Subcutaneous abdominal adipose tissue (tissue), 5 donors: ENCODE measurements around the gene SYTL4.
A peak's percentile ranks its signal among the peaks of the same experiment; 100 is the strongest.

Experiments used
- H3K27ac ChIP-seq: one replicate; pipeline ENCODE4 v1.7.0; 2013; ENCODE audit warnings: low read depth, mild to moderate bottlenecking, inconsistent platforms, low read length, moderate library complexity
- H3K27me3 ChIP-seq, 5 donors: one replicate each; pipeline ENCODE4 v1.7.0; 2013; ENCODE audit warnings: low read length in 5 of 5, inconsistent platforms in 1 of 5; ENCODE audit not compliant: control insufficient read depth in 5 of 5, insufficient read depth in 4 of 5
- H3K36me3 ChIP-seq, 5 donors: one replicate each; pipeline ENCODE4 v1.7.0; 2013; ENCODE audit warnings: low read length in 5 of 5; ENCODE audit not compliant: control insufficient read depth in 5 of 5, insufficient read depth in 5 of 5
- H3K4me1 ChIP-seq, 5 donors: one replicate each; pipeline ENCODE4 v1.7.0; 2013; ENCODE audit warnings: low read length in 5 of 5, mild to moderate bottlenecking in 3 of 5, moderate library complexity in 1 of 5; ENCODE audit not compliant: control insufficient read depth in 5 of 5, insufficient read depth in 5 of 5
- H3K4me3 ChIP-seq, 5 donors: one replicate each; pipeline ENCODE4 v1.7.0; 2013; ENCODE audit warnings: low read length in 5 of 5, low read depth in 1 of 5
- H3K9ac ChIP-seq, 5 donors: one replicate each; pipeline ENCODE4 v1.7.0; 2013; ENCODE audit warnings: low read length in 5 of 5, mild to moderate bottlenecking in 4 of 5, moderate library complexity in 3 of 5
- H3K9me3 ChIP-seq, 5 donors: one replicate each; pipeline ENCODE4 v1.7.0; 2013; ENCODE audit warnings: low read length in 5 of 5; ENCODE audit not compliant: control insufficient read depth in 5 of 5
- donor health status: healthy.
- donor health status: healthy.
- donor health status: healthy.
- donor health status: healthy.
- donor health status: healthy.

The SYTL4 gene

GRCh38 chrX:100677611-100678181 is 54.2 kb downstream of the SYTL4 start:
- H3K9ac ChIP-seq = no peak overlapping the region
- peaks cover 0 to 10% (median 7%) of the 10 kb centered on the region in 5 donors for H3K27me3 ChIP-seq
- peak overlapping the region; percentile 1 for H3K27ac ChIP-seq

GRCh38 chrX:100674705-100675104 is 57.2 kb downstream of the SYTL4 start:
- Histone ChIP-seq H3K27me3 (peaks cover 0 to 16% (median 12%) of the 10 kb centered on the region in 5 donors), H3K4me1 (peaks cover 0 to 22% (median 17%) of the 10 kb centered on the region in 5 donors), H3K9me3 (no peaks in the 10 kb centered on the region), H3K4me3 (no peak overlapping the region), H3K36me3 (peaks cover 2 to 17% (median 9%) of the 10 kb centered on the region in 5 donors), H3K27ac (no peak overlapping the region), H3K9ac (no peak overlapping the region)

More at GRCh38 chrX:100677611-100678181, 54.2 kb downstream of the SYTL4 start:
- Histone ChIP-seq H3K4me3 (no peak overlapping the region), H3K36me3 (peaks cover 0 to 3% (median 2%) of the 10 kb centered on the region in 5 donors), H3K9me3 (no peaks in the 10 kb centered on the region), H3K4me1 (peaks cover 0 to 27% (median 16%) of the 10 kb centered on the region in 5 donors)

- H3K9me3 ChIP-seq = no peaks in the 10 kb centered on the region
- peak overlapping the region; percentile 79 for H3K27ac ChIP-seq
- H3K4me3 ChIP-seq = no peak overlapping the region
- peak overlapping the region in 2 of 5 donors; percentile 1 to 27 for H3K9ac ChIP-seq
- H3K36me3 ChIP-seq = peaks cover 5 to 24% (median 14%) of the 10 kb centered on the region in 5 donors
- H3K4me1 ChIP-seq = peaks cover 0 to 22% (median 17%) of the 10 kb centered on the region in 5 donors
- peaks cover 0 to 16% (median 16%) of the 10 kb centered on the region in 5 donors for H3K27me3 ChIP-seq
Observed at GRCh38 chrX:100673397-100673953, 58.4 kb downstream of the SYTL4 start.

GRCh38 chrX:100672966-100673365 is 59.0 kb downstream of the SYTL4 start:
- H3K36me3 ChIP-seq = peaks cover 8 to 26% (median 16%) of the 10 kb centered on the region in 5 donors
- peak overlapping the region in 1 of 5 donors; percentile 27 for H3K9ac ChIP-seq
- peaks cover 0 to 19% (median 17%) of the 10 kb centered on the region in 5 donors for H3K4me1 ChIP-seq
- peaks cover 0 to 16% (median 12%) of the 10 kb centered on the region in 5 donors for H3K27me3 ChIP-seq
- peak overlapping the region; percentile 79 for H3K27ac ChIP-seq
- no peak overlapping the region for H3K4me3 ChIP-seq
- no peaks in the 10 kb centered on the region for H3K9me3 ChIP-seq

- no peak overlapping the region for H3K27ac ChIP-seq
Observed at GRCh38 chrX:100663642-100664041, 68.3 kb downstream of the SYTL4 start.

GRCh38 chrX:100662796-100663195 is 69.1 kb downstream of the SYTL4 start:
- H3K9ac ChIP-seq = no peak overlapping the region
- H3K4me1 ChIP-seq = peaks cover 1 to 13% (median 8%) of the 10 kb centered on the region in 5 donors
- no peak overlapping the region for H3K27ac ChIP-seq
- no peaks in the 10 kb centered on the region for H3K9me3 ChIP-seq
- H3K27me3 ChIP-seq = peaks cover 0 to 21% (median 8%) of the 10 kb centered on the region in 5 donors
- H3K4me3 ChIP-seq = no peak overlapping the region
- peaks cover 18 to 42% (median 30%) of the 10 kb centered on the region in 5 donors for H3K36me3 ChIP-seq

More at GRCh38 chrX:100663642-100664041, 68.3 kb downstream of the SYTL4 start:
- peaks cover 0 to 23% (median 8%) of the 10 kb centered on the region in 5 donors for H3K27me3 ChIP-seq
- no peaks in the 10 kb centered on the region for H3K9me3 ChIP-seq
- no peak overlapping the region for H3K9ac ChIP-seq
- no peak overlapping the region for H3K4me3 ChIP-seq
- H3K4me1 ChIP-seq = peaks cover 1 to 12% (median 8%) of the 10 kb centered on the region in 5 donors
- peaks cover 23 to 46% (median 33%) of the 10 kb centered on the region in 5 donors for H3K36me3 ChIP-seq

- Histone ChIP-seq H3K4me1 (peaks cover 1 to 13% (median 8%) of the 10 kb centered on the region in 5 donors), H3K9ac (no peak overlapping the region), H3K4me3 (no peak overlapping the region), H3K27ac (no peak overlapping the region), H3K9me3 (no peaks in the 10 kb centered on the region), H3K27me3 (peaks cover 0 to 20% (median 8%) of the 10 kb centered on the region in 5 donors), H3K36me3 (peaks cover 13 to 36% (median 25%) of the 10 kb centered on the region in 5 donors)
Observed at GRCh38 chrX:100662170-100662569, 69.8 kb downstream of the SYTL4 start.

- no peak overlapping the region for H3K4me3 ChIP-seq
- H3K27me3 ChIP-seq = peaks cover 0 to 14% (median 5%) of the 10 kb centered on the region in 5 donors
- H3K9ac ChIP-seq = peak overlapping the region in 1 of 5 donors; percentile 43
- H3K9me3 ChIP-seq = no peaks in the 10 kb centered on the region
- peak overlapping the region; percentile 81 for H3K27ac ChIP-seq
- H3K4me1 ChIP-seq = peaks cover 1 to 13% (median 8%) of the 10 kb centered on the region in 5 donors
- H3K36me3 ChIP-seq = peaks cover 4 to 16% (median 9%) of the 10 kb centered on the region in 5 donors
Observed at GRCh38 chrX:100659431-100660137, 72.3 kb downstream of the SYTL4 start.

GRCh38 chrX:100658941-100659381 is 73.0 kb downstream of the SYTL4 start:
- Histone ChIP-seq H3K4me1 (peaks cover 1 to 13% (median 8%) of the 10 kb centered on the region in 5 donors), H3K27ac (peak overlapping the region; percentile 81), H3K9me3 (no peaks in the 10 kb centered on the region), H3K9ac (peak overlapping the region in 1 of 5 donors; percentile 43), H3K27me3 (peaks cover 0 to 12% (median 5%) of the 10 kb centered on the region in 5 donors), H3K4me3 (no peak overlapping the region), H3K36me3 (peaks cover 4 to 15% (median 7%) of the 10 kb centered on the region in 5 donors)
